K562 (cell line): Measurements from ENCODE around the gene MRPL9. TPM values are rescaled to one million over a fixed set of nuclear protein-coding genes. Genes with fewer than 3 reads are reported as not detected.

ENCODE experiments used
- ASH1L ChIP-seq: fragments of 450-650 bp; IDR thresholded peaks from 2 replicates; pipeline ENCODE4 v1.6.1; 2018; ENCODE audit warnings: borderline replicate concordance, mild to moderate bottlenecking, low read depth; ENCODE audit not compliant: partially characterized antibody
- CCNT2 ChIP-seq: IDR thresholded peaks from 2 replicates; pipeline ENCODE4 v1.6.1; 2011; ENCODE audit warnings: borderline replicate concordance, low read depth, mild to moderate bottlenecking, moderate library complexity, mixed read lengths, low read length; ENCODE audit not compliant: insufficient read length; ENCODE audit errors: extremely low read depth
- CREB3 ChIP-seq: fragments of 450-650 bp; conservative IDR thresholded peaks from 2 replicates; pipeline ENCODE4 v1.6.1; 2016; ENCODE audit warnings: missing genetic modification characterization, low read depth, mild to moderate bottlenecking, missing compliant biosample characterization, moderate library complexity
- DLX4 ChIP-seq: fragments of 250-450 bp; sonication (Bioruptor Pico); IDR thresholded peaks from 2 replicates; pipeline ENCODE4 v1.6.1; 2021; ENCODE audit warnings: mild to moderate bottlenecking
- E2F5 ChIP-seq: sonication (generic); formaldehyde crosslinking; IDR thresholded peaks from 2 replicates; pipeline ENCODE4 v1.8.0; 2022; ENCODE audit warnings: mild to moderate bottlenecking, missing genetic modification reagents
- ETV1 ChIP-seq: fragments of 450-650 bp; conservative IDR thresholded peaks from 2 replicates; pipeline ENCODE4 v1.6.1; 2016; ENCODE audit warnings: missing genetic modification characterization, control low read depth, low read depth, missing compliant biosample characterization
- GATA2 ChIP-seq: sonication (generic); formaldehyde crosslinking; IDR thresholded peaks from 2 replicates; pipeline ENCODE4 v1.4.0; 2020; ENCODE audit warnings: mild to moderate bottlenecking, missing genetic modification reagents
- GTF2B ChIP-seq: IDR thresholded peaks from 2 replicates; pipeline ENCODE4 v1.6.1; 2011; ENCODE audit not compliant: insufficient read length; ENCODE audit errors: extremely low read depth
- HDAC1 ChIP-seq, 2 experiments: fragments of 450-650 bp; IDR thresholded peaks; 2 replicates each; pipeline ENCODE4 v1.6.1; 2016 to 2017; ENCODE audit warnings: inconsistent platforms in 1 of 2, mild to moderate bottlenecking in 1 of 2, moderate library complexity in 1 of 2
- NONO ChIP-seq, 2 experiments: fragments of 200-400 bp in 1 of 2; fragments of 450-650 bp in 1 of 2; formaldehyde crosslinking in 1 of 2; IDR thresholded peaks; 2 replicates each; pipeline ENCODE4 v1.6.1; 2017; ENCODE audit warnings: low read depth in 2 of 2, mild to moderate bottlenecking in 2 of 2, moderate library complexity in 2 of 2, low read length in 1 of 2
- PRMT5 ChIP-seq: sonication (generic); formaldehyde crosslinking; IDR thresholded peaks from 2 replicates; pipeline ENCODE4 v1.5.0; 2020; ENCODE audit warnings: missing genetic modification reagents
- RBBP5 ChIP-seq: fragments of 200-600 bp; sonication (generic); IDR thresholded peaks from 2 replicates; pipeline ENCODE4 v1.6.1; 2012; ENCODE audit warnings: borderline replicate concordance, mild to moderate bottlenecking, low read length, control low read depth, inconsistent platforms; ENCODE audit not compliant: insufficient read depth, poor library complexity, severe bottlenecking
- TEAD1 ChIP-seq, 2 experiments: fragments of 450-650 bp in 1 of 2; sonication (generic) in 1 of 2; formaldehyde crosslinking; IDR thresholded peaks; 2 replicates each; pipeline versions ENCODE4 v1.4.0 to v1.8.0; 2020 to 2022; ENCODE audit warnings: mild to moderate bottlenecking in 2 of 2, missing genetic modification reagents in 1 of 2
- ZNF175 ChIP-seq: fragments of 200-800 bp; sonication (Bioruptor generic); IDR thresholded peaks from 2 replicates; pipeline ENCODE4 v1.6.1; 2016; ENCODE audit warnings: low read depth, mild to moderate bottlenecking, missing genetic modification characterization, missing compliant biosample characterization
- ZNF263 ChIP-seq: sonication (generic); formaldehyde crosslinking; IDR thresholded peaks from 2 replicates; pipeline ENCODE4 v1.8.0; 2022; ENCODE audit warnings: mild to moderate bottlenecking, missing genetic modification reagents, borderline replicate concordance
- ZNF507 ChIP-seq: conservative IDR thresholded peaks from 2 replicates; pipeline ENCODE4 v1.6.1; 2017; ENCODE audit warnings: missing genetic modification characterization, missing compliant biosample characterization
- ZNF717 ChIP-seq: fragments of 250-450 bp; sonication (Bioruptor Pico); IDR thresholded peaks from 2 replicates; pipeline ENCODE4 v1.5.0; 2021
- polyA plus RNA-seq, 8 experiments: library from polyadenylated mRNA; depleted of rRNA in 4 of 8; stranded (reverse) in 5 of 8; unstranded in 3 of 8; fragments of >200 nt; fragmentation: Nextera tagmentation in 2 of 8; fragmentation: Illumina TruSeq in 1 of 8; extraction: Ambion mirVana in 2 of 8; extraction: Trizol in 1 of 8; gene quantifications; 2 replicates each; pipeline versions ENCODE4 v1.2.1 to v1.2.3, GENCODE V29; 2011 to 2014; ENCODE audit warnings: inconsistent platforms in 1 of 8, missing spikeins in 1 of 8
- total RNA-seq, 7 experiments: library from RNA; depleted of rRNA in 6 of 7; stranded (reverse); fragments of >200 nt in 6 of 7; fragmentation: Illumina TruSeq in 2 of 7; extraction: Trizol in 2 of 7; gene quantifications; 2 replicates each; pipeline versions ENCODE4 v1.2.1 to v1.2.3, GENCODE V29; 2011 to 2021; ENCODE audit warnings: low replicate concordance in 1 of 7
- TF ChIP-seq, protein P1 (sequence below): sonication (generic); formaldehyde crosslinking; IDR thresholded peaks from 2 replicates; pipeline ENCODE4 v1.8.1; 2023; ENCODE audit warnings: mild to moderate bottlenecking, missing genetic modification reagents, moderate library complexity
- TF ChIP-seq, protein P2 (sequence below): sonication (generic); formaldehyde crosslinking; IDR thresholded peaks from 2 replicates; pipeline ENCODE4 v1.8.0; 2023; ENCODE audit warnings: mild to moderate bottlenecking, missing genetic modification reagents

MRPL9 gene
- total and polyA plus RNA-seq, 9 of the 15 experiments (the other 6 are each of a cell fraction or from before 2014, with no cell fraction given) = 38.0 to 162 (median 111) TPM

DNA sequence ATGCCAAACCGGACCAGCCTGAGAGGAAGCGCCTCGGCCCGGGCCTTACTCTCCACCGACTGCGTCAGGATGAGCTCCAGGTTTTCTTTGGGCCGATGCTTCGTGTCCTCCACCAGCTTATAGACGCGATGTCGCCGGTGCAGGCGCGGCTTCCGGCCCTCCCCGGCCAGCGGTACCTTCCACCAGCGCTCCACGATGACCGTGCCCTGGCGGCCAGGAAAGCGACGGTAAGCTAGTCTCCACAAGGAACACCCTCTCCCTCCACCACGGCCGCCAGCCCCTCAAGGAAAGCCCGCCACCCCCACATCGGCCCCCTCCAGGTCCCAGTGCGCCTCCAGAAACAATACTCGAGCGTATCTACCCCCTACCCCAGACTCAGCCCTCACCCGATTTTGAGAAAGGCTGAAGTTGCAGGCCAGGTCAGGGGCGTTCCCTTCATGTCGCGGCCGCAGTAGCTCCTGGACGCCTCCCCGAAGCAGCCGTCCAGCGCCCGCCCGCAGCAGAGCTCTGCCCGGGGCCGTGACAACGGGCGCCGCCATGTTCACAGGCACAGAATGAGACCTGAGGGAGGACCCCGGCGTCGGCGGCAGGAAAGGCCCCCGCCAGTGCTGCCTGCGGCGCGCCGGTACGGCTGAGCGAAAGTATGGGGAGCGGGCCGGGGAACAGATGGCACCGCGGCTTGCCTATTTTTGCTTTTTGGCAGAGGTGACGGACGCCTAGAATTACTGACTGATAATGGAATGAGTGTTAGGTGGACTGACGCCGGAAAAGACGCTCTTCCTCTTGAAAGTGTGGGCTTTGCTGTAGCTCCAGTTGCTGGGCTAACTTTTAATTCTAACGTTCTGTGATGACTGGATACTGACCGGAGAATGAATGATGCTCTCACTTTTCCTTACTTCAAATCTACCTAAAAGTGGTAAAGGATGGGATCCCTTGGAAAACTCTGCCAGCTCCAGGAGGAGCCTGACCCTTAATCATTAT, at the start of gene MRPL9 (continued):
- TF ChIP-seq CREB3 (tag) (0 out of 2 replicates have a peak, but pooled peaks have one; percentile 30), ZNF263 (CRISPR knock-in tag) (peak; percentile 49; the same call in 1 of the 2 replicates), ZNF175 (no peak; the same call in 1 of the 2 replicates), CCNT2 (peak; percentile 57), NONO (IDR thresholded peaks at IDR 0.05; ENCODE audit: low read depth in 2 of 2, low read length in 1 of 2) (peak in 1 of 2 experiments; percentile 76; a peak in 2 of 4 replicates), RBBP5 (peak; percentile 93), HDAC1 (IDR thresholded peaks at IDR 0.05) (peak in 1 of 2 experiments; percentile 90; a peak in 2 of 4 replicates), DLX4 (CRISPR knock-in tag) (no peak), PRMT5 (CRISPR knock-in tag) (no peak), E2F5 (CRISPR knock-in tag) (no peak), ZNF717 (CRISPR knock-in tag) (no peak), GATA2 (CRISPR knock-in tag) (0 out of 2 replicates have a peak, but pooled peaks have one; percentile 18), ZNF507 (no peak), TEAD1 (CRISPR knock-in tag; IDR thresholded peaks at IDR 0.05) (peak in 1 of 2 experiments; percentile 66; a peak in 1 of 4 replicates), ASH1L (no peak), ETV1 (peak; percentile 71), GTF2B (no peak)
- TF ChIP-seq, protein P1, sequence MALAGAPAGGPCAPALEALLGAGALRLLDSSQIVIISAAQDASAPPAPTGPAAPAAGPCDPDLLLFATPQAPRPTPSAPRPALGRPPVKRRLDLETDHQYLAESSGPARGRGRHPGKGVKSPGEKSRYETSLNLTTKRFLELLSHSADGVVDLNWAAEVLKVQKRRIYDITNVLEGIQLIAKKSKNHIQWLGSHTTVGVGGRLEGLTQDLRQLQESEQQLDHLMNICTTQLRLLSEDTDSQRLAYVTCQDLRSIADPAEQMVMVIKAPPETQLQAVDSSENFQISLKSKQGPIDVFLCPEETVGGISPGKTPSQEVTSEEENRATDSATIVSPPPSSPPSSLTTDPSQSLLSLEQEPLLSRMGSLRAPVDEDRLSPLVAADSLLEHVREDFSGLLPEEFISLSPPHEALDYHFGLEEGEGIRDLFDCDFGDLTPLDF = peak; percentile 41; the same call in 1 of the 2 replicates
- TF ChIP-seq, protein P2, sequence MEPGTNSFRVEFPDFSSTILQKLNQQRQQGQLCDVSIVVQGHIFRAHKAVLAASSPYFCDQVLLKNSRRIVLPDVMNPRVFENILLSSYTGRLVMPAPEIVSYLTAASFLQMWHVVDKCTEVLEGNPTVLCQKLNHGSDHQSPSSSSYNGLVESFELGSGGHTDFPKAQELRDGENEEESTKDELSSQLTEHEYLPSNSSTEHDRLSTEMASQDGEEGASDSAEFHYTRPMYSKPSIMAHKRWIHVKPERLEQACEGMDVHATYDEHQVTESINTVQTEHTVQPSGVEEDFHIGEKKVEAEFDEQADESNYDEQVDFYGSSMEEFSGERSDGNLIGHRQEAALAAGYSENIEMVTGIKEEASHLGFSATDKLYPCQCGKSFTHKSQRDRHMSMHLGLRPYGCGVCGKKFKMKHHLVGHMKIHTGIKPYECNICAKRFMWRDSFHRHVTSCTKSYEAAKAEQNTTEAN (CRISPR knock-in tag) = no peak
